NCI-H2081 treated with DMSO at 0.1 percent for 48 hours (cell line): ENCODE measurements around the gene AMBP.

ENCODE experiments used
- DNase-seq: peaks from one replicate; lab custom pipeline; 2025; lab: John Stamatoyannopoulos, UW

The AMBP gene

GRCh38 chr9:114078021-114078780, at the start of gene AMBP:
TSS of gene AMBP (minus strand) at chr9:114078300. CDS start at chr9:114078209, 91 bp downstream.
- DNase-seq = no peak

GRCh38 chr9:114126247-114127060, 48.4 kb upstream of the AMBP start:
- DNase-seq = no peak

GRCh38 chr9:114125476-114126013, 47.4 kb upstream of the AMBP start:
- no peak for DNase-seq

- DNase-seq = no peak
Measured at GRCh38 chr9:114124666-114125475, 46.8 kb upstream of the AMBP start.

- DNase-seq = no peak
Measured at GRCh38 chr9:114124138-114124537, 46.0 kb upstream of the AMBP start.

DNA sequence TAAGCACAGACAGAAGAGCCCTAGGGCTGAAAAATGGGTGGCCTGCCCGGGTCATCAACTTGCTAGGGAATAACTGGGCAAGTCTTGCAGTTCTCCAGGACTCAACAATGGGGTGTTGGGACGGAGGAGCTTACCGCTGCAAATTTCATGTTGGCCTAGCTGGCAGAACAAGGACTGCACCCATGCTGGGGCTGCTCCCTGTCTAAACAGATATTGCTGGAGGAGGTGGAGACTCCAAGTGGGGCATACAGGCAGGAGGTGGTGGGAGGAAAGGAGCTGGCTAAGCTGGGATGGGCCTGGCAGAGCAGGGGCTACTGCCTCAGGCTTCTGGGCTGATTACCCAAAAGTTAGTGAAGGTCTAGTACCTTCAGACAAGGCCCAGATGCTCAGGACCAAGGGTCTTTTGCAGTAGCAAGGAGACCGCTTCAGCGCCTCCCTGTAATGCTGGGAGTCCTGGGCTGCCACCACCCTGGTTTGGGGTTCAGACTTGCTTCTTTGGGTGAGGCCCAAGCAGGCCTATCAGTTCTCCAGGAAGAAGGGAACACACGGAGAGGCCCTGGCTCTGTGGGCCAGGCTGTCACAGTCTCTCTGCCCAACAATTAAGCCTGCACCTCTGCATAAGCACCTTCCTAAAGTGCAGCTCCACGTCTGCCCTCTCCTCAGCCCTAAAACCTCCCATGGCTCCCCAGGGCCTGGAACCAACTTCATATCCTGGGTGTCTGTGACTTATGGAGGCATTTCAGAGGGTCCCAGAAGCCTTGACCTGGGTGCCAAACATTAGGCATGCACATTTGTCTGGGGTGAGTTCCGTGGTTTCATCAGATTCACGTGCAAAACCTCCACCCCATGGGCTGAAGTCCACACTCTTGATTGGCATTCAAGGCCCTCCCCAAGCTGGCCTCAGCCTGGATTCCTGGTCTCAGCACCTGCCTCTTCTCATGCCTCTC, 45.2 kb upstream of the AMBP start:
- no peak for DNase-seq

GRCh38 chr9:114122136-114123027, 44.3 kb upstream of the AMBP start:
- no peak for DNase-seq

- DNase-seq = no peak
Measured at GRCh38 chr9:114121227-114122135, 43.4 kb upstream of the AMBP start.

DNA sequence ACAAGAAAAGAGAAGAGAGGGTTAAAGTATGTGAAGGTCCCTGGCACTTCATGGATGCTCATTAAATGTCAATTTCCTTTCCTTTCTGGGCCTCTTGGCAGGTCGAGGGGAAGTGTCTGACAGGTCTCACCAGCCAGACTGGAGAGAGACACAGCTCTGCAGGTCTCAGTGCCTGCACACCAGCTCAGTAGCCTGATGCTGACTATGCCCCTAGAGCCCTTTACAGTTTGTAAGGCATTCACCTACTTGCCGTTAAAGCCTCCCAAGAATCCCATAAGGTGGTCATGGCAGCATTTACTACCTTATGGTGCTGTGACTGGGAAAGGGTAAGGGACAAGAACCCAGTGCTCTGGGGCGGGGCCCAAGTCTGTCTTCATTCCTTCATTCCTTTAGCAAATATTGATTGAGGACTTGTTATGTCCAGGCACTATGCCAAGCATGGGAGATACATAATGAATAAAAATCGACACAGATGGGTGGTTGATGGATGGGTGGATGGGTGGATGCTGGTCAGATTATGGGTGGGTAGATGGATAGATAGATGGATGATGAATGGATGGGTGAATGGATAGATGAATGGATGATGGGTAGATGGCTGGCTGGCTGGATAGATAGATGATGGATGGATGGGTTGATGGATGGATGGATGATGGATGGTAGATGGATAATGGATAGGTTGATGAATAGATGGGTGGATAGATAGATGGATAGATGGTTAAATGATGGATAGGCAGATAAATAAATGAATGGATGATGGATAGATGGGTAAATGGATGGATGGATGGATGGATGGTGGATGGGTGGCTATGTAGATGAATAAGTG, 42.3 kb upstream of the AMBP start:
- DNase-seq = no peak

GRCh38 chr9:114119242-114120191, 41.4 kb upstream of the AMBP start:
- DNase-seq = no peak

DNA sequence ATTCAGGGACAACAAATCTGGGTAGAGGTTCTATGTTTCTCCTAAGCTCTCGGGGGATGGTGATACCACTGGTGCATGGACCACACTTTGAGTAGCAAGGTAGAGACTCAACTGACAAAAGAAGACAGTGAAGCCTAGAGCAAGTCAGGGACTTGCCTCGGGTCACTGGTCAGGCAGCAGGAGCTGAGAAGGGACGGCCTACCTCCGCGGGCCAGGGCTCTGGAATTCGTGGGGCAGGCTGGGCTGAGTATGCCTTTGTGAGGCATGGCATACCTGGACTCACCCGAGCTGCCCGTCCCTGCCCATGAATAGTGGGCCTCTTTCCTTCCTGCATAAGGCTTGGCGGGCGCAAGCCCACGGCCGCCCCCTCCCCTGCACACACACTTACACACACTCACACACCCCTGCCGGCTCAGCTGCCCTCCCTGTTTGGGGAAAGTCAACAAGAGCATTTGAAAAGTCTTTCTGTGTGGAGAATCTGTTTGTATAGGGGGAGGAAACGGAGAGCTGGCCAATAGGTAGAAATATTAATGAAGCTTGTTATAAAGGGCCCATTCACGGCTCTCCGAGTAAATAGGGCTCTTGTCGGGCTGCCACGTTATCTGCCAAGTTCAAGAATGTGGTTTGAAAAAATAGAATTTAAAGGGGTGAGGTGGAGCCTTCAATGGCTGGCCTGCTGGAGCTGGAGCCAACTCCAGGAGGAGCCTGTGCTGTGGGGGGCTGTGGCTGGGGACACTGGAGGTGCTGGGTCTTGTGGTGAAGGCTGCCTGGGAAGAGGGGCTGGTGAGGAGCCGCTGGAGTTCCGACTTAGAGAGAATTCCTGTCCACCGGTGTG, 40.1 kb upstream of the AMBP start:
- no peak for DNase-seq

GRCh38 chr9:114117614-114117995, 39.5 kb upstream of the AMBP start:
- no peak for DNase-seq

- DNase-seq = no peak
Measured at GRCh38 chr9:114116126-114116747, 38.1 kb upstream of the AMBP start.

DNA sequence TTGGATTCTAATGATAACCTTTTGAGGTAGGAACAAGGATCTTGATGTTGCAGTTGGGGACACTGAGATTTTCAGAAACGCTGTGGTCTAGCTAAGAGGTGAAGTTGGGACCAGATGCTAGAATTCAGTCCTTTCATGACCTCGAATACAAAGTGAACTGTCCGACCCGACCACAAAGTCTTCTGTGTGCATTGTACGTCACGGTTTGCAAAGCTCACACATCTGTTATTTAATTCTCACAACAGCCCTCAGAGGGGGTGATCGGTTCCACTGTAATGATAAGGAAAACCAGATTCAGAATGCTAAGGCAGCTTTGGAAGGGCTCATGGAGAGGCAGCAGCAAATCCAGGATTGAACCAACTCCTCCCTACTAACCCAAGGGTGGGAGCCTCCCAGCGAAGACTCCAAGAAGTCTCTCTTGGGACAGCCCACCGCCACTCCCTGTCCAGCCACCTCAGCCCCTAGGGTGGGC, 37.6 kb upstream of the AMBP start:
- no peak for DNase-seq

GRCh38 chr9:114114364-114114763, 36.3 kb upstream of the AMBP start:
- DNase-seq = no peak
